NCI-H1105 (cell line): ENCODE data around the gene INPP5F.

ENCODE experiments used
- DNase-seq: peaks from one replicate; lab custom pipeline; 2025; lab: John Stamatoyannopoulos, UW

Gene INPP5F, protein sequence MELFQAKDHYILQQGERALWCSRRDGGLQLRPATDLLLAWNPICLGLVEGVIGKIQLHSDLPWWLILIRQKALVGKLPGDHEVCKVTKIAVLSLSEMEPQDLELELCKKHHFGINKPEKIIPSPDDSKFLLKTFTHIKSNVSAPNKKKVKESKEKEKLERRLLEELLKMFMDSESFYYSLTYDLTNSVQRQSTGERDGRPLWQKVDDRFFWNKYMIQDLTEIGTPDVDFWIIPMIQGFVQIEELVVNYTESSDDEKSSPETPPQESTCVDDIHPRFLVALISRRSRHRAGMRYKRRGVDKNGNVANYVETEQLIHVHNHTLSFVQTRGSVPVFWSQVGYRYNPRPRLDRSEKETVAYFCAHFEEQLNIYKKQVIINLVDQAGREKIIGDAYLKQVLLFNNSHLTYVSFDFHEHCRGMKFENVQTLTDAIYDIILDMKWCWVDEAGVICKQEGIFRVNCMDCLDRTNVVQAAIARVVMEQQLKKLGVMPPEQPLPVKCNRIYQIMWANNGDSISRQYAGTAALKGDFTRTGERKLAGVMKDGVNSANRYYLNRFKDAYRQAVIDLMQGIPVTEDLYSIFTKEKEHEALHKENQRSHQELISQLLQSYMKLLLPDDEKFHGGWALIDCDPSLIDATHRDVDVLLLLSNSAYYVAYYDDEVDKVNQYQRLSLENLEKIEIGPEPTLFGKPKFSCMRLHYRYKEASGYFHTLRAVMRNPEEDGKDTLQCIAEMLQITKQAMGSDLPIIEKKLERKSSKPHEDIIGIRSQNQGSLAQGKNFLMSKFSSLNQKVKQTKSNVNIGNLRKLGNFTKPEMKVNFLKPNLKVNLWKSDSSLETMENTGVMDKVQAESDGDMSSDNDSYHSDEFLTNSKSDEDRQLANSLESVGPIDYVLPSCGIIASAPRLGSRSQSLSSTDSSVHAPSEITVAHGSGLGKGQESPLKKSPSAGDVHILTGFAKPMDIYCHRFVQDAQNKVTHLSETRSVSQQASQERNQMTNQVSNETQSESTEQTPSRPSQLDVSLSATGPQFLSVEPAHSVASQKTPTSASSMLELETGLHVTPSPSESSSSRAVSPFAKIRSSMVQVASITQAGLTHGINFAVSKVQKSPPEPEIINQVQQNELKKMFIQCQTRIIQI

DNA sequence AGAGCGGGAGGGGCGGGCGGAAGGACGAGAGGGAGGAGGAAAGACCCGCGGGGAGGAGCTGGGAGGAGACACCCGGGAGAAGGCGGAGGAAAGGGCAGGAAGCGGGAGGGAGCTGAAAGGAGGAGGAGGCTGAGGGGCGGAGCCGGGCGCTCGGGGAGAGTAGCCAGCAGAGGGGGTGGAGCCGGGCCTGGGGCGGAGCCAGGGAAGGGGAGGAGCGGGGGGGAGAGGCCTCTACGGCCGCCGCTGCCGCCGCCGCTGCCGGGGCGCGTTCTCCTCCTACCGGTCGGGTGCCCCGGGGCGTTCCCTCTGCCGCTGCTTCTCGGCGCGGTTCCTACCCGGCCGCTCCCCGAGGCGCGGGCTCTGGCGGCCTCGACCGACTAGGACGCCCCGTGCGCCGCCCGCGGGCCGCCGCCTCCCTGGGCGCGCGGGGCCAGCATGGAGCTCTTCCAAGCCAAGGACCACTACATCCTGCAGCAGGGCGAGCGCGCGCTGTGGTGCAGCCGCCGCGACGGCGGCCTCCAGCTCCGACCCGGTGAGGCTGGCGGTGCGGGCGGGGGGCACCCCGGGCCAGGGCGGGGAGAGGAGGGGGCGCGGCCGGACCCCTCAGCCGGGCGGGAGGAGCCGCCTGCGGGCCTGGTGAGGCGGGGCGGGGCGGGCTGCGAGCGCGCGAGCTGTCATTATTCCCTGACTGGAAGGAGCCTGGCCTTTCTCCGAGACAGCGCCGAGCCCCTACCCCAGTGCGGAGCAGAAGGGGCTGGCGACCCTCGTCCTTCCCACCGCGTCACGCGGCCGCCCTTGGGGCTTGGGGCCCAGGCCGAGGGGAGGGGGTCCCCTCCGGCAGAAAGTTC, at the start of gene INPP5F:
INPP5F (plus strand) TSS at position 223 of the 848 bp plus-strand sequence; CDS start at position 436, 213 bp downstream.
- peak; percentile 83 for DNase-seq

DNA sequence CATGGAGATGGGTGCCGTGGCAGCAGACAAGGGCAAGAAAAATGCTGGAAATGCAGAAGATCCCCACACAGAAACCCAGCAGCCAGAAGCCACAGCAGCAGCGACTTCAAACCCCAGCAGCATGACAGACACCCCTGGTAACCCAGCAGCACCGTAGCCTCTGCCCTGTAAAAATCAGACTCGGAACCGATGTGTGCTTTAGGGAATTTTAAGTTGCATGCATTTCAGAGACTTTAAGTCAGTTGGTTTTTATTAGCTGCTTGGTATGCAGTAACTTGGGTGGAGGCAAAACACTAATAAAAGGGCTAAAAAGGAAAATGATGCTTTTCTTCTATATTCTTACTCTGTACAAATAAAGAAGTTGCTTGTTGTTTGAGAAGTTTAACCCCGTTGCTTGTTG, 48.7 kb upstream of the INPP5F start:
- DNase-seq, result no peak

DNA sequence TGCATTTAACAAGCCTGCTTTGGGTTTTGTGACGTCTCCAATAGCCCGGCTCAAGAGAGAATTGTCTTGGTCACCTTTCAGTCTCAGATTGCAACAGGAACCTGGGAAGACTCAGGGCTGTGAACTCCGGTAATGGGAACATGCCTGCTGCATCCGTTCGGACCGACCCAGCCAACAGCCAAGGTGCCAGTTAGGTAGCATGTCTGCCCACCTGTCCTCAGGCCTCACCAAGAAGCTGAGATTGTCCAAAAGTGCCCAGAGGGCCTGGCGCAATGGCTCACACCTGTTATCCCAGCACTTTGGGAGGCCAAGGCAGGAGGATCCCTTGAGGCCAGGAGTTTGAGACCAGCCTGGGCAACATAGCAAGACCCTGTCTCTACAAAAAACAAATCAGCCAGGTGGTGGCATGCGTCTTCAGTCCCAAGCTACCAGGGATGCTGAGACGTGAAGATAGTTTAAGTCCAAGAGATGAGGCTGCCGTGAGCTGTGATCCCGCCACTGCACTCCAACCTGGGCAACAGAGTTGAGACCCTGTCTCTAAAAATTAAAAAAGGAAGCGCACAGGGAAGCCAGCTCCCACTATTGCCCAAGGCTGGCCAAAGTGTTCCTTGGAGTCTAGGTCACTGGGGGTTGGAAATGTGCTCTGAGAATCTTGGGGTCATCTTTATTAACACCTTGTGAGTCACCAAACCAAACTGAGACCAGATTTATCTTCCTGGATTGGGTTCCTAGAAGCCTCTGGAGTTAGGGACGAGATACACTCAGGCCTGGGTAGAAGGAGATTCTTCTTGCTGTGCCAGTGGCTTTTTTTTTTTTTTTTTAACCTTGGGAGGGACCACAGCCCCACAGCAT, 47.7 kb upstream of the INPP5F start:
- DNase-seq, result no peak

DNA sequence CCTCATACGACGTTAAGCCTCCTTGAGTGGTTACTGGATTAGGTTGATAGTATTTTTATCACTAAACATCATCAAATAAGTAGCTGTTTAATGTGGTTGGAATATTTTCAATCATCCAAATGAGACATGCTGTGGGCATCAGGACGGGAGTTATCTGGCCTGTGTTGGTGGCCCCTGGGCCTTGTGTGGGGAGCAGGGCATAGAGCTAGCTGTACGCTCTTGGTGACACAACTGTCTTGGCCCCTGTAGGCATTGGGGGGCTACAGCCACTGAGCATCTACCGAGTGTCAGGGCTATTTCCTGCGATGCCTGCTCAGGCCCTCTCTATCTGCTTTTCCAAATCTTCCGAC, 46.4 kb upstream of the INPP5F start:
- no peak for DNase-seq

DNA sequence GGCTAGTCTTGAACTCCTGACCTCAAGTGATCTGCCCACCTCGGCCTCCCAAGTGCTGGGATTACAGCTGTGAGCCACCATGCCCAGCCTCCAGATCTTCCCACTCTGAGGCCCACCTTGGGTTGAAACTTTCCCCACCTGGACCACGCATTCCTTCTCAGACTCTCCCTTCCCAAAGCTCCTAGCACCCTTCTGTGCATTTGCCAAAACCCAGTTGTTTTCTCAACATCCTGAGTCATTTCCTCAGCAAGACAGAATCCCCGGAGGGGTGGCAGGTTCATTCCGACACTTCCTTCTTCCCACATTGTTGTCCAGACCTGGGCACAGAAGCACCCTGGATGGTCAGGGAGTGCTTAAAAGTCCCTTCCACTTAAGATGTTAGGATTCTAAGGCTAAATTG, 45.8 kb upstream of the INPP5F start:
- no peak for DNase-seq

DNA sequence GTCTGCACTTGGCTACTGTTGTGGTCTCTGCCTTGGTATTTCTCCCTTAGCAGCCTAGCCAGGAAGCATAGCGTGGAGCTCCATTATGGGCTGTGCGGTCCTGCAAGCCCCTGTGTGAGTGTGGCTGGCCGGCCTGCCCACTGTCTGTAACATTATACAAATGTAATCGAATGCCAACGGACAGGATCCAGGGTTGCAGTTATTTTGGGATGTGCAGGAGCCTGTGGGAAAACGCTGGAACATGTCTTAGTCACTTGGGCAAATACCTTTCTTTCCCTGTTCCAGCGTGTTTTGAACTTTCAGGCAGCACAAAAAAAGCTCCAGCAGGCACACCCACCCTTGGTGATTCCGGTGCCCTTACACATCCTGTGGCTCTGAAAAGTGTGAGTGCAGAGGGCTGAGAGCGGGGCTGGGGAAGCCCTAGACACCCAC, 45.2 kb upstream of the INPP5F start:
- no peak for DNase-seq

DNA sequence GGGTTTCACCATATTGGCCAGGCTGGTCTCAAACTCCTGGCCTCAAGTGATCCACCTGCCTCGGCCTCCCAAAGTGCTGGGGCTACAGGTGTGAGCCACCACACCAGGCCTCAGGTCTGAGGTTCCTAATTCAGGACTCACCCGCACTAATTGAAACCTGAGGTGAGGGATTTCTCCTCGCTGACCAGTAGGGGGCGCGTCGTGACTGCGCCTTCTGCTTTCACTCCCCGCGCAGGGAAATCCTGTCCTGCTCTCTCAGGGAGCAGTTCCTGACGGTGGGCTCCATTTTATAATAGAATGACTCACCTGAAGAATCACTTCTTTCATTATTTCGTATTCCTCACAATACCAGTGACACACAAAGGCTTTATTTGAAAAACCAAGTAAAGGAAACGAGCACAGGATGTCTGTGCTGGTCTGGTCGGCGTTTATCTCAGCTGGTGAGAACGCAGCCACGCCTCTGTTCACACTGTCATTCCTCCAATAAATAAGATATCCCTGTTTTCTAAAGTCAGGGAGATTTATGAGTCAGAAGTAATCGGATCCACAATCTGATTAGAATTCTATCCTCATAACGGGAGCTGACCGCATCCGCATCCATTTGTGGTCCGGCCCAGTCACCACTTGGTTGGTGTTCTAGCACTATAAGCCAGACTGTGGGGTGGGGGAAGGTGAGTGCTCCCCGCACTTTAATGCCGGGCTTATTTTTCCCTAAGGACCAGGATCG, 39.2 kb upstream of the INPP5F start:
- no peak for DNase-seq

DNA sequence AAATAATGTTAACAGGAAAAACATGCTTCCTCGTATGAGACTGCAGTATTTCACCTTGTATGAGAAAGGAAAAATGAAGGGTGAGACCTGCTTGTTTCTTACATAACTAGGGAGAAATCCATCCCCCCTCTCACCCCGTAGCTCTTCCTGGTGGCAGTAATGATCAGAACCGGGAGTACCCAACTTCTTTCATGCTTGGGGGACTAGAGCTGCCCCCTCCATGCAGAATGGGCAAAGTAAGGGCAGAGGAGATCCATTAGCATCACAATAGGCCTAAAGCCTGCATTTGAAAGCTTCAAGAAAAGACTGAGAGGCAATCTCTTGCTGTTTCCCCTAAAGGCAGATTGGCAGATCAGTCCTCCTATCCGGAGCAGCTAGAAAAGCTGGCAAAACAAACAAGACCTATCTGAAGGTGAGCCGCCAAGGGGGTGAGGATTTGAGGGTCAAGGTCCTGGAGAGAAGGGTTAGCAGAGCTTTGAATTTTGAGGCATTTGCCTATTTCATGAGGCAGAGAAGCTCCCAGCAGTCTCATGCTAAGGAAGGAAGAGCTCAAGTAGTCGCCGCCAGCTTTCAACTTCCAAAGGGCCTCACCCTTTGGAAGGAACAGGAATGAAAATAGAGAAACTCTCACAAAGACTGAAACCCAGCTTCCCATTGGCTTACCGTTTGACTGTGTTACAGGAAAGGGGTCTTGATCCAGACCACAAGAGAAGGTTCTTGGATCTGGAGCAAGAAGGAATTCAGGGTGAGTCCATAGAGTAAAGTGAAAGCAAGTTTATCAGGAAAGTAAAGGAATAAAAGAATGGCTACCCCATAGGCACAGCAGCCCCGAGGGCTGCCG, 38.4 kb upstream of the INPP5F start:
- DNase-seq, result no peak

DNA sequence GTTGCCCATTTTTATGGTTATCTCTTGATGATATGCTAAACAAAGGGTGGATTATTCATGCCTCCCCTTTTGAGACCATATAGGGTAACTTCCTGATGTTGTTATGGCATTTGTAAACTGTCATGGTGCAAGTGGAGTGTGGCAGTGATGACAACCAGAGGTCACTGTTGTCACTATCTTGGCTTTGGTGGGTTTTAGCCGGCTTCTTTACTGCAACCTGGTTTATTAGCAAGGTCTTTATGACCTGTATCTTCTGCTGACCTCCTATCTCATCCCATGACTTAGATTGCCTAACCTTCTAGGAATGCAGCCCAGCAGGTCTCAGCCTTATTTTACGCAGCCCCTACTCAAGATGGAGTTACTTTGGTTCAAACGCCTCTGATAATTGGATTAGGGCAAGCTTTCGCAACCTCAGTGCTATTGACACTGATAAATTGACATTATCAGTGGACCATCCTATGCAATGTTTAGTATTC, 37.8 kb upstream of the INPP5F start:
- no peak for DNase-seq

DNA sequence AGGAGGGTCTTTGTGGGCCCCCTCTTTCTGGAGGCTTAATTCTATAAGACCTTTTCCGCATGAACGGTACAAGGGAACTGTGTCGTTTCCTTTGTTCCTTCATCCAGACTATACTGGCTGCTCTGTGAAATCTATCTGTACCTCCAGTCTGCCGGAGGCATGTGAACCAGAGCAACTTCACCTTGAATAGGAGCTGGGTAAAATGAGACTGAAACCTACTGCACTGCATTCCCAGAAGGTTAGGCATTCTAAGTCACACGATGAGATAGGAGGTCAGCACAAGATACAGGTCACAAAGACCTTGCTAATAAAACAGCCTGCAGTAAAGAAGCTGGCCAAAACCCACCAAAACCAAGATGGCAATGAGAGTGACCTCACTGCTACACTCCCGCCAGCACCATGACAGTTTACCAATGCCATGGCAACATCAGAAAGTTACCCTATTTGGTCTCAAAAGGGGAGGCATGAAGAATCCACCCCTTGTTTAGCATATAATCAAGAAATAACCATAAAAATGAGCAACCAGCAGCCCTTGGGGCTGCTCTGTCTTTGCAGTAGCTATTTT, 36.8 kb upstream of the INPP5F start:
- no peak for DNase-seq

DNA sequence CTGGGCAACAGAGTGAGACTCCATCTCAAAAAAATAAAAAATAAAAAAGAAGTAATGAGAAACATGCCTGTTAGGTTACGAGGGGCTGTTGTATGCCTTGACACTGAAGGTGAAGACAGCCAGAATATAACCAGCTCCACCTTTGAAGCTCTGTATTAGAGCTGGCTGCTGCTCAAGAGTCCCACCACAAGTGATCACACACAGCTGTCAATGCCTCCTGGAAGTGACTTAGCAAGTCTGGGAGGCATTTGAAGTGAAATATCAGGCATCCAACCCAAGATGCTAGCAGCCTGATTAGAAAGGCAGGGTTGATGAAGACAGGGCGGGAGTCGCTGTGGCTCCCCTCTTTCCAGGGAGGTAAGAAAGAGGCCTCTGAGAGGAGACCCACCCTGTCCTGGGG, 34.1 kb upstream of the INPP5F start:
- no peak for DNase-seq

DNA sequence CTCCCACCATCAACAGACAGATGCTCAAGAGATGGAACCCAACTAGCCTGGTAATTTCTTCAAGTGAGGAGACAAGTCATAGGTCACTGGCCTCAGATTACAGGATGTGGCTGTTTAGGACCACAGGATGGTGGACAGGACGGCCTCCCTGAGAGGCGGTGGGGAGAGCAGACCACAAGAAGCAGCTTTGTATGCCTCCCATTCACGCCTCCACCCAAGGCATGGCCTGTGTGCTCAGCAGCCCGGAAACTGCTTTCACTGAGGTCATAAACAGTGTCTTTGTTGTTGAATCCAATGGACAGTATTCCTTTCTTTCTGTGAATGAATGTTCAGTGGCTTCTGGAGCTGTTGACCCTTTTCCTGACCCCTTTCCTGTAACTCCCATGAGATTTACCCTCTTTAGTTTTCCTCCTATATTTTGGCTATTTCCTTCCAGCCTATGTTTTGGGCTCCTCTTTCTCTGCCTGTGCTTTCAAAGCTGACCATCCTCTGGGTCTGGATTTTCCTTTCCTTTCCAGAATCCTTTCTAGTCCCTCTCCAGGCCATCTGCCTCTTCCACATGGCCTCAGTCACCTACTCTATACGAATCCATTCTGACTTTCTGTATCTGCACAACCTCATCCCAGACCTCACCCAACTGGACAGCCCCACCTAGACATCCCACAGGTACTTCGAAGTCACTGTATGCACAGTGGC, 32.4 kb upstream of the INPP5F start:
- no peak for DNase-seq

DNA sequence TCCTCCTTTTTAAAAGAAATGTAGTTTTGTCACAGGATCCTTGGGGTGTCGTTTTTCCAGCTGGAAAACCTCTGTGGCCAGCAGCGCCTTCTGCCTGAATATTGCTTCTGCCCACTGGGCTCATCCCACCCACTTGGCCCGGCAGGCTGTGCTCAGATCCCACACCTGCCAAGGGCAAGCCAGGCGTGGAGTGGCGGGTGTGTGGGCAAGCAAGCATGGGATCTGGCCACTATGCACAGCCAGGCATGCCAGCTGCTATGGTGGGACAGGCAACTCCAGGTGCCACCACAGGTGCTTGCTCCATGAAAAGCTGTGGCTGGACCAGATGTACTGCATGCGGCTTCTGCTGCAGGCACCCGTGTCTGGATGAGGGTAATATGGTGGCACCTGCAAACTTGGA, 31.2 kb upstream of the INPP5F start:
- no peak for DNase-seq

DNA sequence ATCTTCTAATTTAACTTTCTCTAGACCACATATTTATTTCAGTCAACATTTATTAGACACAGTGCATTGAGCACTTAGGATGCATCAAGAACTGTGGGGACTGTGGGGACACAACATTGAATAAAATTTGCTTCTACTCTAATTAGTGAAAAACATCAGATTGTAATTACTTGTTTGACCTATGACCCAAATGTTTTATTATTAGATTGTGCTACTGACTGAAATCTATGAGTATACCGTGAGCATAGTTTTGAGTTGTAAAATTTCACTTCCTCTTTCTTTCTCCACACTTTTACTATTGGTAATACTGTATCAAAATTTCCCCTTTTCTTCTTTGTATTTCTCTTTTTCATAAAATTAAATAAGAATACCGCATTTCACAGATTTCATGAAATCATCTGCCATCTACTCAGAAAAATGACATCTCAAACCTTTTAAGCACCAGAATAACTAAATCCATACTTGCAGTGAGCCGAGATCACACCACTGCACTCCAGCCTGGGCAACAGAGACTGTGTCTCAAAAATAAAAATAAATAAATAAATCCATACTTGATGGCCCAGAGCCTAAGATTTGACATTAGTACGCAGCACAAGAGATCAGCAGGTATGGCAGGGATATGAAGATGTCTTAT, 25.4 kb upstream of the INPP5F start:
- DNase-seq, result no peak

DNA sequence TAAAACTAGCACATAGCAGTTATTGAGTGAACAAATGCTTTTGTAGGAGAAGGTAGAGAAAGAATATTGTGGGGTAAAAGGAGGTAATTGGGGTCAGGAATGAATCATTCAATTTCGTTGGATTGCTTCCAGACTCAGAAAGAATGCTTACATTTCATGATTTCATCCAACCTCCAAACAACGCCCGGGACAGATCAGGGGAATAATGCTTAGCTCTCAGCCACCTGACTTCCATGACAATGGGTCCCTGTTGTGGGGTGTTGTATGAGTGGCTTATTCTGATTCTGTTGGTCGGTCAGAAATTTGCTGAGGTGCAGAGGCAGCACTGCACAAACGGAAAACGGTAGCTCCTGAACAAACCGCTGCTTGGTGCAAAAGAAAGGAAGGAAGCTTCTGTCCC, 24.0 kb upstream of the INPP5F start:
- DNase-seq, result no peak

DNA sequence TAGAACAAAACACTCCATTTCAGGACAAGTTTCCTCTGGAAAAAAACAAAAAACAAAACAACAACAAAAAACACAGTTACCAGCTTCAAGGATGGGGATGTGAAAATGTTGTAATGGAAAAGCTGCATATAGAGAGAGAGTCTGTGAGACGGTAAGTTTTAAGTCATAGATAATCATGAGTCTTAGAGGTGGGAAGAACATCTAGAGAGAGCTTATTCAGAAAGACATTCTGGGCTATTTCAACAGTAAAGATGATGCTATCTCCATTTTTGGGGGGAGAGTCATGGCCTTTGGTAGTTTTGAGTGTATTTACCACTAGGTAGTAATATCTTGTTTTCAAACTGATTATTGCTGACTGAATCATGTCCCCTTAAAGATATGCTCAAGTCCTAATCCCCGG, 23.3 kb upstream of the INPP5F start:
- no peak for DNase-seq

DNA sequence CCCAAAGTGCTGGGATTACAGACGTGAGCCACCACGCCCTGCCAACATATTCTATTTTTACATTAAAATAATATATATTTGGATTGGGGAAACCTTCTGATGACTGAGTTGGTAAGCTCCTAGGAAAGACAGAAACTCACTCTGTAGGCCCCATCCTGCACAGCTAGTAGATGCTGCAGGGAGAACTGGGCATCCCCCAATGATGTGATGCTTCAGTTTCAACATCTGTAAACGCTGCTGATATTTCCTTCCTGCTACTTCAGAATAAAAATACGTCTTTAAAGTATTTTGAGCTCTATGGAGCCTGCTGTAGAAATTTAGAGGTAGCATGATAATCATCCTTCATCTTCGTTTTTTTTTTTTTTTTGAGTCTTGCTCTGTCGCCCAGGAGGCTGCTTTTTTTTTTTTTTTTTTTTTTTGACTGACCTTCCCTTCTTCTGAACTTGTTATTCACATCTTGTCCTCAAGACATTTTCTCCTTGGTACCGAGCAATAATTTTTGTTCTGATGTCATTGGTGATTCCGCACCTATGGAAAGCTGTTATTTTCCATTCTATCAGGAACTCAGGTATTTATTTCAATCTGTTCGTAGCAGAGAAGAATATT, 21.8 kb upstream of the INPP5F start:
- no peak for DNase-seq
